OCI-LY7 (cell line): ENCODE results near the gene PDZK1.

ENCODE experiments used
- CTCF ChIP-seq: fragments of 200-600 bp; sonication (generic); conservative IDR thresholded peaks from 2 replicates; pipeline ENCODE4 v1.5.1; 2014; ENCODE audit warnings: mild to moderate bottlenecking, antibody characterized with exemption, low read length, moderate library complexity, mixed read lengths
- EZH2phosphoT487 ChIP-seq: fragments of 200-600 bp; sonication (generic); IDR thresholded peaks from 2 replicates; pipeline ENCODE4 v1.6.1; 2018; ENCODE audit warnings: low read depth, borderline replicate concordance, mild to moderate bottlenecking, mixed run types, antibody characterized with exemption, low read length, moderate library complexity, mixed read lengths

GRCh38 chr1:145696630-145696960, 10.6 kb downstream of the PDZK1 start:
- TF ChIP-seq CTCF, result no peak
- no peak for TF ChIP-seq EZH2phosphoT487
